SK-N-SH (cell line): Measurements from ENCODE around the gene SLC41A3. TPM values are rescaled to one million over a fixed set of nuclear protein-coding genes. Genes with fewer than 3 reads are reported as not detected.

Source experiments
- CTCF ChIA-PET: fragments of 300-600, 350-600 bp; formaldehyde crosslinking; extraction: SDS; loops from one replicate; lab custom pipeline; 2021; lab: Yijun Ruan, JAX
- POLR2A ChIA-PET: fragments of 350-600 bp; sonication (Branson Sonifier 250); formaldehyde crosslinking; extraction: SDS; loops from one replicate; lab custom pipeline; 2020; ENCODE audit warnings: antibody characterized with exemption, inconsistent platforms; lab: Yijun Ruan, JAX
- DNase-seq: peaks from one replicate; pipeline ENCODE4 v3.0.0; 2012
- H2AFZ ChIP-seq: fragments of 200-600 bp; sonication (generic); 2 replicates; pipeline ENCODE4 v1.8.1; 2016; ENCODE audit warnings: antibody characterized with exemption, mild to moderate bottlenecking, low read depth
- H3F3A ChIP-seq: fragments of 200-600 bp; sonication (generic); replicated peaks from 2 replicates; pipeline ENCODE3; 2016; ENCODE audit warnings: antibody characterized with exemption, mild to moderate bottlenecking; ENCODE audit not compliant: insufficient read depth
- H3K27ac ChIP-seq, 2 experiments: fragments of 200-500 bp in 1 of 2; fragments of 200-600 bp in 1 of 2; sonication (Bioruptor generic) in 1 of 2; sonication (generic), shearing (Covaris generic) in 1 of 2; 2 replicates each; pipeline versions ENCODE4 v1.5.1 to v1.6.1; 2014 to 2016; ENCODE audit warnings: low read depth in 2 of 2, inconsistent platforms in 1 of 2, low read length in 1 of 2, mild to moderate bottlenecking in 1 of 2, mixed read lengths in 1 of 2
- H3K27me3 ChIP-seq: fragments of 200-600 bp; sonication (generic), shearing (Covaris generic); 2 replicates; pipeline ENCODE4 v1.6.1; 2016; ENCODE audit warnings: mixed run types; ENCODE audit not compliant: insufficient read depth
- H3K36me3 ChIP-seq, 2 experiments: fragments of 200-500 bp in 1 of 2; fragments of 200-600 bp in 1 of 2; sonication (Bioruptor generic) in 1 of 2; sonication (generic) in 1 of 2; replicated peaks in 1 of 2; 2 replicates each; pipeline versions ENCODE3 to v1.5.1; 2014 to 2016; ENCODE audit warnings: low read length in 1 of 2, mild to moderate bottlenecking in 1 of 2; ENCODE audit not compliant: insufficient read depth in 2 of 2, control insufficient read depth in 1 of 2
- H3K4me1 ChIP-seq, 2 experiments: fragments of 200-500 bp in 1 of 2; fragments of 200-600 bp in 1 of 2; sonication (Bioruptor generic) in 1 of 2; sonication (generic), shearing (Covaris generic) in 1 of 2; 2 replicates each; pipeline versions ENCODE4 v1.5.1 to v1.6.1; 2014 to 2016; ENCODE audit warnings: low read depth in 1 of 2, low read length in 1 of 2, mixed run types in 1 of 2; ENCODE audit not compliant: insufficient read depth in 2 of 2, control insufficient read depth in 1 of 2
- H3K4me2 ChIP-seq: fragments of 200-600 bp; sonication (generic), shearing (Covaris generic); 2 replicates; pipeline ENCODE4 v1.6.1; 2017; ENCODE audit warnings: mixed run types
- H3K4me3 ChIP-seq, 2 experiments: fragments of 200-500 bp in 1 of 2; fragments of 200-600 bp in 1 of 2; sonication (Bioruptor generic) in 1 of 2; sonication (generic), shearing (Covaris generic) in 1 of 2; 2 replicates each; pipeline versions ENCODE4 v1.5.1 to v1.8.1; 2014 to 2016; ENCODE audit warnings: low read depth in 2 of 2, inconsistent platforms in 1 of 2, low read length in 1 of 2, mild to moderate bottlenecking in 1 of 2, mixed read lengths in 1 of 2, moderate library complexity in 1 of 2
- H3K79me2 ChIP-seq: fragments of 200-600 bp; sonication (generic); 2 replicates; pipeline ENCODE4 v1.8.1; 2017; ENCODE audit warnings: mild to moderate bottlenecking; ENCODE audit not compliant: insufficient read depth
- H3K9ac ChIP-seq: fragments of 200-600 bp; sonication (generic); 2 replicates; pipeline ENCODE4 v1.6.1; 2017; ENCODE audit warnings: mixed run types
- H3K9me2 ChIP-seq: fragments of 200-600 bp; sonication (generic); 2 replicates; pipeline ENCODE4 v1.6.1; 2017; ENCODE audit warnings: mixed run types
- H3K9me3 ChIP-seq: fragments of 200-600 bp; sonication (generic); 2 replicates; pipeline ENCODE4 v1.6.1; 2017; ENCODE audit warnings: mixed run types, mild to moderate bottlenecking, moderate library complexity
- H4K20me1 ChIP-seq: fragments of 200-600 bp; sonication (generic); 2 replicates; pipeline ENCODE4 v1.6.1; 2017; ENCODE audit warnings: mild to moderate bottlenecking, mixed run types; ENCODE audit not compliant: insufficient read depth
- CHD2 ChIP-seq: fragments of 150-350 bp; IDR thresholded peaks from 2 replicates; pipeline ENCODE4 v1.6.1; 2018; ENCODE audit warnings: low read length; ENCODE audit not compliant: partially characterized antibody
- ELF1 ChIP-seq: IDR thresholded peaks from 2 replicates; pipeline ENCODE4 v1.4.0; 2012
- EZH2phosphoT487 ChIP-seq: fragments of 200-600 bp; sonication (generic); IDR thresholded peaks from 2 replicates; pipeline ENCODE4 v1.6.1; 2017; ENCODE audit warnings: low read depth, mixed run types, mild to moderate bottlenecking, antibody characterized with exemption, moderate library complexity, borderline replicate concordance
- FOSL2 ChIP-seq: IDR thresholded peaks from 2 replicates; pipeline ENCODE4 v1.4.0; 2012; ENCODE audit warnings: low read depth, mild to moderate bottlenecking, moderate library complexity, borderline replicate concordance
- FOXJ3 ChIP-seq: sonication (generic); formaldehyde crosslinking; IDR thresholded peaks from 2 replicates; pipeline ENCODE4 v1.5.1; 2020; ENCODE audit warnings: mild to moderate bottlenecking, missing genetic modification reagents
- GATA2 ChIP-seq: sonication (generic); formaldehyde crosslinking; IDR thresholded peaks from 2 replicates; pipeline ENCODE4 v1.5.0; 2020; ENCODE audit warnings: mild to moderate bottlenecking, missing genetic modification reagents
- MAX ChIP-seq: IDR thresholded peaks from 2 replicates; pipeline ENCODE4 v1.4.0; 2012; ENCODE audit warnings: low read depth
- MXI1 ChIP-seq: IDR thresholded peaks from 2 replicates; pipeline ENCODE4 v1.6.1; 2012; ENCODE audit warnings: mild to moderate bottlenecking, low read depth, low read length, improper control_type of control experiment
- POLR2AphosphoS5 ChIP-seq: IDR thresholded peaks from 2 replicates; pipeline ENCODE4 v1.6.1; 2012; ENCODE audit warnings: low read depth, low read length
- REST ChIP-seq: IDR thresholded peaks from 2 replicates; pipeline ENCODE4 v1.6.1; 2012; ENCODE audit warnings: mild to moderate bottlenecking, low read depth, low read length, moderate library complexity
- RFX5 ChIP-seq: IDR thresholded peaks from 2 replicates; pipeline ENCODE4 v1.6.1; 2012; ENCODE audit warnings: mild to moderate bottlenecking, improper control_type of control experiment, low read length
- SMC3 ChIP-seq: IDR thresholded peaks from 2 replicates; pipeline ENCODE4 v1.6.1; 2012; ENCODE audit warnings: low read depth, low read length, improper control_type of control experiment
- YY1 ChIP-seq: IDR thresholded peaks from 2 replicates; pipeline ENCODE4 v1.4.0; 2012; ENCODE audit warnings: low read depth, mild to moderate bottlenecking
- WGBS: methylation state at CpG from one replicate; pipeline ENCODE4 v1.1.6; 2017; ENCODE audit warnings: low lambda C conversion rate; 5-methylcytosine and 5-hydroxymethylcytosine counted together
- polyA plus RNA-seq, 3 experiments: library from polyadenylated mRNA; depleted of rRNA; stranded (reverse); fragments of >200 nt; gene quantifications; 2 replicates each; pipeline ENCODE4 v1.2.3, GENCODE V29; 2012
- TF ChIP-seq, protein P1 (sequence below): IDR thresholded peaks from 2 replicates; pipeline ENCODE4; 2012
- TF ChIP-seq, protein P2 (sequence below): IDR thresholded peaks from 2 replicates; pipeline ENCODE4 v1.4.0; 2012; ENCODE audit warnings: low read depth, borderline replicate concordance

Gene SLC41A3
- polyA plus RNA-seq, 1 of the 3 experiments (the other 2 are of a cell fraction) = 53.4 TPM

GRCh38 chr3:126050626-126051025 lies 33.3 kb downstream of the SLC41A3 start:
- Histone ChIP-seq H3F3A (no peaks in the 10 kb centered on the region), H3K4me2 (no peak overlapping the region), H3K4me3 (no peak overlapping the region)
- TF ChIP-seq FOSL2 = no peak
- TF ChIP-seq CHD2 = no peak
- no peak for TF ChIP-seq REST
- no peak for TF ChIP-seq SMC3
- TF ChIP-seq POLR2AphosphoS5 = no peak
- no peak for TF ChIP-seq EZH2phosphoT487
- no peak for TF ChIP-seq FOXJ3 (CRISPR knock-in tag)
- TF ChIP-seq YY1 = no peak
- TF ChIP-seq MAX = no peak
- no peak for TF ChIP-seq MXI1
- TF ChIP-seq, protein P1, sequence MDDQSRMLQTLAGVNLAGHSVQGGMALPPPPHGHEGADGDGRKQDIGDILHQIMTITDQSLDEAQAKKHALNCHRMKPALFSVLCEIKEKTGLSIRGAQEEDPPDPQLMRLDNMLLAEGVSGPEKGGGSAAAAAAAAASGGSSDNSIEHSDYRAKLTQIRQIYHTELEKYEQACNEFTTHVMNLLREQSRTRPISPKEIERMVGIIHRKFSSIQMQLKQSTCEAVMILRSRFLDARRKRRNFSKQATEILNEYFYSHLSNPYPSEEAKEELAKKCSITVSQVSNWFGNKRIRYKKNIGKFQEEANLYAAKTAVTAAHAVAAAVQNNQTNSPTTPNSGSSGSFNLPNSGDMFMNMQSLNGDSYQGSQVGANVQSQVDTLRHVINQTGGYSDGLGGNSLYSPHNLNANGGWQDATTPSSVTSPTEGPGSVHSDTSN = no peak
- no peak for TF ChIP-seq RFX5
- TF ChIP-seq ELF1 = no peak
- TF ChIP-seq GATA2 (CRISPR knock-in tag) = no peak
- TF ChIP-seq, protein P2, sequence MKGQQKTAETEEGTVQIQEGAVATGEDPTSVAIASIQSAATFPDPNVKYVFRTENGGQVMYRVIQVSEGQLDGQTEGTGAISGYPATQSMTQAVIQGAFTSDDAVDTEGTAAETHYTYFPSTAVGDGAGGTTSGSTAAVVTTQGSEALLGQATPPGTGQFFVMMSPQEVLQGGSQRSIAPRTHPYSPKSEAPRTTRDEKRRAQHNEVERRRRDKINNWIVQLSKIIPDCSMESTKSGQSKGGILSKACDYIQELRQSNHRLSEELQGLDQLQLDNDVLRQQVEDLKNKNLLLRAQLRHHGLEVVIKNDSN = no peak
- TF ChIP-seq, all 33 proteins: peak for 0
- peaks cover 0 to 3% of the 10 kb centered on the region in 2 experiments for H3K36me3 ChIP-seq
- H4K20me1 ChIP-seq = no peaks in the 10 kb centered on the region
- no peak overlapping the region for H3K9ac ChIP-seq
- 95% methylated on average over 8 of the region's 10 CpGs for WGBS
- H2AFZ ChIP-seq = no peak overlapping the region
- H3K27ac ChIP-seq = no peak overlapping the region
- POLR2A ChIA-PET = no interaction called here
- CTCF ChIA-PET = interaction anchor here (0.6 kb wide), 1 partner anchor 11 kb away, joined by 3 read pairs; no protein-coding TSS in a partner anchor
- H3K4me1 ChIP-seq = no peaks in the 10 kb centered on the region
- H3K27me3 ChIP-seq = no peaks in the 10 kb centered on the region
- no peaks in the 10 kb centered on the region for H3K9me3 ChIP-seq
- no peaks in the 10 kb centered on the region for H3K79me2 ChIP-seq
- no peaks in the 10 kb centered on the region for H3K9me2 ChIP-seq
- no peak for DNase-seq
